Femur (tissue), 1 donor: Measurements from ENCODE around the gene PTBP1.

Experiments used
- DNase-seq: peaks from one replicate; pipeline ENCODE4 v3.0.0-alpha.2; 2017

Gene PTBP1

DNA sequence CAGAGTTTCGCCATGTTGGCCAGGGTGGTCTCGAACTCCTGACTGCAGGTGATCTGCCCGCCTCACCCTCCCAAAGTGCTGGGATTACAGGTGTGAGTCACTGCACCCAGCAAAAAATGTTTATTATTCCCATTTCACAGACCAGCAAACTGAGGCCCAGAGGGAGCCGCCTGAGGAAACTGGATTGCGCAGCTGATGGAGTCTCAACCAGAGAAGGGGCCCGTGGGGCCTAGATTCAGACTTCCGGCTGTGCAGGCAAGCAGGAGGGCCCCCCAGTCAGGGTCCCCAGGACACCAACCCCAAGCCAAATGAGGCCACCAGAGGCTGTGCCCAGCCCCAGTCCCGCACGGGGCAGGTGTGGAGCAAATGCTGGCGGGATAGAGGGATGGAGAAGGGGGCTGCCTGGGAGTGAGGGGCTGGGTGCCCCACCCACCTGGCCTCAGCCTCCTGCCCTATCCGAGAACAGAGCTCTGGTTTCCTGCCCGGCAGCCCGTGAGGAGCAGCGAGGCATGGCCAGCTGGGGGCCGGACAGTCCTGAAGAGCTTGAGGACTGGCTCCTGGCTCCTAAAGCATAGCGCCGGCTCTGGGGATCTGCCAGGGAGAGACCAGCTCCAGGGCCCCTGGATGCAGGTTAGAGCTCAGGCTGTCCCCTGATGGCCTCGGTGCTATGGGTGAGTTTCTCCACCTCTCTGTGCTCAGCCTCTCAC, 24.4 kb upstream of the PTBP1 start:
- DNase-seq: no peak

DNA sequence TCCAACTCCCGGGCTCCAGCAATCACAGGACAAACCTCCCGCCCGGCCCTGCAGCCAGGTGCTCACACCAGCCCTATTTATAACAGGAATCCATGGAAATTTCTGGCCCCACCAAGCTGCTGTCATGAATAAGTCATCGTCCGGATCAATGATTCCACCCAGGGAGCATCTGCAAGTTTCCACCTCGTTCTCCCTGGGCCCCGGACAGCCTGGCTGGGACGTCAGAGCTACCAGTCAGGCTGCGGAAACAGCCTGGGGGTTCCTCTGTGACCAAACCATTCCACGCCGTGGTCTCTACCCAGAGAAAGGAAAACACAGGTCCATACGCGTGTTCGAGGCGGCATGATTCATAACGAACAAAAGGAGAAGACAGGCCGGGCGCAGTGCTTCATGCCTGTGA, 20.7 kb upstream of the PTBP1 start:
- DNase-seq: no peak

DNA sequence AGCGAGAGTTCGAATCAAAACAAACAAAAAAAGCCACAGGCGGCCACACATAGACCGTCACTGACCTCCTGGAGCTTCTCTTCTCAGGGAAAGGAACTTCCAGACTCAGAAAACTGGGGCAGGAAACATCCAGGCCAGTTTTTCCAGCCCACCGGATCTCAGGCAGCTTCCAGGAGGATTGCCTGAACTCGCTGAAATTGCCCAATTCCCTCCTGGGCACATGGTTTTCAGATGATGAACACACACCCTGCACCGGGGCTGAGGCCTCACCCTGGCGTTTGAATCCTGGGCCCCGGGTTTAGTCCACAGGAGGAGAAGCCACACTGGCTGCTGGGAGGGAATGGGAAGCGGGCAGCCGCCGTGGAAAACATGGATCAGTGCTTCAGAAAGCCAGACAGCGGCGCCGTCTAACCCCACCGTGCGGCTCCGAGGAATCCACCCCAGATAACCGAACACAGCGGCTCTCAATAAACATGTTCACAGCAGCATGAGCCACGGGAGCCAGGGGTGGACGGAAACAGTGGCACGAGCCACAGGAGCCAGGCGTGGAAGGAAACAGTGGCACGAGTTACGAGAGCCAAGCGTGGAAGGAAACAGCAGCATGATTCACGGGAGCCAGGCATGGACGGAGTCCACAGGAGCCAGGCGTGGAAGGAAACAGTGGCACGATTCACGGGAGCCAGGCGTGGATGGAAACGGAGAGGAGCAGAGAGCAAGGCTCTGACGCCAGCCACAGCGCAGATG, 18.2 kb upstream of the PTBP1 start:
- DNase-seq: peak; percentile 69

DNA sequence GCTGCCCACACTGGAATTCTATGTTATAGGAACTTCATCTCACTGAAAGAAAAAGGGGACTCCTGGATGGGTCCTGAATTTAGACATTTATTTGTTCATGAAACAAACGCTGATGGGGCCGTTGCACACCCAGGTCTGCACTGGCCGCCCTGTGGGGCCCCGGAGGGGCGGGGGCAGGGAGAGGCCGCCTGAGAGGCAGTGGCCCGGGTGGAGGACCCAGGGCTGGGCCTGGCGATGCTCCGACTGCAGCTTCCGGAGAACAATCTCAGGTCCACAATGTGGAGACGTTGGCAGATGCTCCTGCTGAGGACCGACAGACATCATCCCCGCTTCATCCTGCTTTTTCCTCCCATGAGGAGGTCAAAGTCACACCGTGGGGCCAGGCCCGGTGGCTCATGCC, 16.3 kb upstream of the PTBP1 start:
- DNase-seq: no peak

DNA sequence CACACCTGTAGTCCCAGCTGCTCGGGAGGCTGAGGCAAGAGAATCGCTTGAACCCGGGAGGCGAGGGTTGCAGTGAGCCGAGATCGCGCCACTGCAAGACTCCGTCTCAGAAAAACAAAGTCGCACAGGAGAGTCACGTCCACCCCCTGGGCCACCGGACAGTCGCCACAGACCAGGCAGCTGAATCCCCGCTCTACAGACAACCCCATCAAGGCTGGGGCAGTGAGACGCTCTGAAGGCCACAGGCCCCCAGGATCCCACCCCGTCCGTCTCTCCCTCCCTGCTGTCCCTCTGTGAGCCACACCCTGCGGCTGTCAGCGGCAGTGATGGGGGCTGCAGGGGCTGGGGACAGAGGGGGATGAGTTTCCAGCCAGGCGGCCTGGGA, 15.5 kb upstream of the PTBP1 start:
- no peak for DNase-seq

DNA sequence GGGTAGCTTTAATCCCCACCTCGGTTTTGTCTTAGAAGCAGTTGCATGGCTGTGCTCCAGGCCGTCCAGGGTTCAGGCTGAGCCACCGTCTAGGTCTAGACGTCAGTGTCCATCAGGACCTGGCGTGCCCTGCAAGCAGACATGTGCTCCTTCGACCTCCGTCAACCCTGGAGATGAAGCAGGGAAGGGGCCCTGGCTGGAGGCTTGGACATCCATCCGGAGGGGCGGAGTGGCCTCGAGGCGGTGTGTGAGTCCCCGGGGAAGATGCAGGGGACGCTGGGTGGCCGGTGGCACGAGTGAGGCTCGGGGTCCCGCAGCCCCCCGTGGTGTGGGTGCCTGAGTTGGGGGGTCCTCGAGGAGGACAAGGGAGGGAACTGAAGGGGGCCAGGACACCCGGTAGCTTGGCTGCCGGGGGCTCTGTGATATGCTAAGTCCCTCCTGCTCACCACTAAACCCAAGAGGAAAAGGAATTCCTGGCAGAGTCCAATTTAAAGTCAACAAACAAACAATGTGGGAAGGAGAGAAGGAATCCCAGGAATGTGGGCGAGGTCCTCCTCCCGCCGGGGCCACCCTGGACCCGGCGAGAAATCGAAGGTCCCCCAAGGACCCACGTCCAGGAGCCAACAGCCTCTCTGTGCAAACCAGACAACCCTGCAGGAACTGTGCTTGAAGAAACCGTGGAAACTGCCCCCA, 14.9 kb upstream of the PTBP1 start:
- no peak for DNase-seq

DNA sequence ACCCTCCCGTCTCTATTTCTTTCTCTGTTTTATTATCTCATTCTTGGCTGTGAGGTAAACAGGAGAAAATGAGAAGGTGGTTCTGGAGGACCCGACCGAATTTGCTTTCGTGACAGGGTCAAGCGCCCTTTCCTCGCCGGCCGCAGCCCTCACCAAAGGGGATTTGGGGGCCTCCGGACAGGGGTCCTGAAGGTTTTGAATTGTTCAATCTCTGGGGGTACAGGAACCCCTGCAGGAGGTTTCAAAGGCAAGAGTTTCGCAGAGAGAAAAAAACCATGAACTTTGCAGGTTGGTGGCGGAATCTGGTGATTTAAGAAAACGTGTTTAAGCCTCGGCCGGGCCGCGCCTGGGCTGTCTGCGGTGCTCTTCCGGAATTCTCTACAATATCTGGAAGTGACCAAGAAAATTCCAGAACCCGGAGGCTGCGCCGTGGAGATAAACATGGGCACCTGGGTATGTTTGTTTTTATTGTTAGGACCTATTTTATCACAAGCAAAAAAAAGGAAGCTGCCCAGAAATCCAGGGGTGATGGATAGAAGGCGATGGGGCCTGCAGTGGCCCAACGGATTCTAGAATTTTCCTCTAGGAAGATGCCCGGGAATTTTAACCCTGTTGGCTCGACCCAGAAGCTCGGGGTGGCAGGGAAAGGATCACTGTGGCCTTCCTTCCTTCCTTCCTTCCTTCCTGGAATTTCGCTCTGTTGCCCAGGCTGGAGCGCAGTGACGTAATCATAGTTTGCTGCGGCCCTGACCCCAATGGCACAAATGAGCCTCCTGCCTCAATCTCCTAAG, 14.2 kb upstream of the PTBP1 start:
- no peak for DNase-seq

DNA sequence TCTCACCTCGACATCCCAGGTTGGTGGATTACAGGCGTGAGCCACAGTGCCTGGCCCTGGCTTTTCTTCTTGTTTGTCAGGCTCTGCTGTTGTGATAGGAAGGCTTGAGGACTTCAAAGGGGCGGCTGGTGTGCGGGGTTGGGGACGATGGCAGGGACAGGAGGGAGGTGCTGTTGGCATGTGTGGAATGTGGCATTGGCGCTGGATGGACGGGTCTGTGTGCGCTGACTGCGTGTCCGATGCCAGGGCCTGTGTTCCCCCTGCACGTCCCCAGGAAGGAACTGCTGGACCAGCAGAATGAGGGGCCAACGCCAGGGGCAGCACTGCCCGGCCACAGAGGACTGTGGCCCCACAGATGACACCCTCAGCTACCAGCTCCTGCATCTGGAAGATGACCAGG, 12.7 kb upstream of the PTBP1 start:
- DNase-seq: no peak

DNA sequence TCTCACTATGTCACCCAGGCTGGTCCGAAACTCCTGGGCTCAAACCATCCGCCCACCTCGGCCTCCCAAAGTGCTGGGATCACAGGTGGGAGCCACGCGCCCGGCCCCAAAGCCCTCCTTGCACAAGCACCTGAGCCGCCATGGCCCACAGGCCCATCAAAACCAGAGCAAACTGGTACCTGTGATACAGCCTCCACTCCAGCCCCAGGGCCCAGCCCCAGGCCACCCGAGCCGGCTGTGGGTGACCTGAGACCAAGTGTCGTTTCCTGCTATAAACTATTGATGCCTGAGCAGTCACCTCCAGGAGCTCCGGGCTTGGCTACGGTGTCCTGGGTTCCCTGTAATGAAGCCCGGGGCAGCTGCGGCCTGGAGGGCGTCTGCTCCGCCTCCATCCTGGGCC, 9.7 kb upstream of the PTBP1 start:
- DNase-seq: no peak

DNA sequence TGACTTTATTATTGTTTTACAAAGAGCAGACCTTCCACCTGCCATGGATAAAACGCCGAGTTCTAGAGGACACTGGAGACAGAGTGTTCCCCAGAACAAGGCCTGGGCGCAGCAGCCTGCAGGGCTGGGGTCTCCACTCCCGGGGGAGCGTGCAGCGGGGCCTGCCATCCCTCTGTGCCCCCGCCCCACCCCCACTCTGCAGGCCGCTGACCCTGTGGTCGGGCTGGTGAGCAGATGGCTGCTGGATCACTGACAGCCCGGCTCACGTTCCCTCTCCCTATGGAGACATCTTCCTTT, 8.6 kb upstream of the PTBP1 start:
- DNase-seq: no peak

DNA sequence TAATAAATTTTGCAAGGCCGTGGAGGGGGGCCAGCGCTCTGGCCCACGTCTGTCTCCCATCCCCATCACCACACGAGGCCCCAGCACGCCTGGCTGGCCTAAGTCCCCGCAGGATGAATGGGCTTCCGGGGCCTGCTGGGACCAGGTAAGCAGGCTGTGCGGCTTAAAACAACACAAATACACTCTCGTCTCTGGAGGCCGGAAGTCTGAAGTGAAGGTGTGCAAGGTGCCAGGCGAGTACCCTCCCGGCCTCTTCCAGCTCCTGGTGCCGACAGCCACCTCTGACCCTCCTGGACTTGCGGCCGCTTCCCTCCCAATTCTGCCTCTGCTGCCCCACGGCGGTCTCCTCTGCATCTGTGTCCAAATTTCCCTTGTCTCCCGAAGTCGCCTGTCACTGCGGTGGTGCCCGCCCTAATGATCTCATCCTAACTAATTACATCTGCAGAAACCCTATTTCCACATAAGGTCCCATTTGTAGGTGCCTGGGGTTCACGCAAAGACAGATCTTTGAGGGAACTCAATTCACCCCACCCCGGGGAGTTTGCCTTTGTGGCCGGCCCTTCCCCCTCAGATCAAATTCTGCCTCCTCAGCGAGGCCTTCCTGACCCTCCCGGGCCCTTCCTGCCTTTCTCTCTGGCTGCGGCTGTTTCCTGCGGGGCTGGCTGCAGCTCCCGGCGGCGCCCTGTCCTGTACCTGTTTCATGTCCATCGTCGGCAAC, 8.1 kb upstream of the PTBP1 start:
- no peak for DNase-seq

DNA sequence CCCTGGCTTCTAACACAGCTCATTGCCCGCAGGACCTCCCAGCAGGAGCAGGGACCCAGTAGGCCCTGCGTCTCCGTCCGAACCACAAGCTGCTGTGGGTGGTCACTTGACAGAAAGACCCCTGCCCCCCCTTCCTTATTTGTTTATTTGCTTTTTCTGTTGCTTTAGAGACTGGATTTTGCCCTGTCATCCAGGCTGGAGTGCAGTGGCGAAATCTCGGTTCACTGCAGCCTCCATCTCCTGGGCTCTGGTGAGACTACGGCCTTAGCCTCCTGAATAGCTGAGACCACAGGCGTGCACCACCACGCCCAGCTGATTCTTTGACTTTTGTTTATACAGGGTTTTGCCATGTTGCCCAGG, 7.6 kb upstream of the PTBP1 start:
- DNase-seq: no peak

DNA sequence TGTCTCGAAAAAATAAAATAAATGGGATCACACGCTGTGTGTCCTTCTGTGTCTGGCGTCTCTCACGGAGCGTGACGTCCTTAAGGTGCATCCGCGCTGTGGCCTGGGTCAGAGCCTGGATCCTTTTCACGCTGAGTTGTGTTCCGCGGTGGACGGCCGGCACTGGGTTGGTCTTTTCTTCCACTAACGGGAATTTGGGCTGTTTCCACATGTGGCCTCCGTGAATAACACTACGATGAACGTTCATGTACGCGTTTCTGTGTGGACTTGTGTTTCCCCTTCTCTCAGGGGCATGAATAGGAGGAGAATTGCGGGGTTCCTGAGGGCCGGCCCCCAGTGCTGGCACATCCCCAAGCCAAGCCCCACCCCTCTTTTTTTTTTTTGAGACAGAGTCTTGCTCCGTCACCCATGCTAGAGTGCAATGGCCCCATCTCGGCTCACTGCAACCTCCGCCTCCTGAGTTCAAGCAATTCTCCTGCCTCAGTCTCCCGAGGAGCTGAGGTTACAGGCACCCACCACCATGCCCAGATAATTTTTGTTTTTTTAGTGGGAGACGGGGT, 6.2 kb upstream of the PTBP1 start:
- no peak for DNase-seq

DNA sequence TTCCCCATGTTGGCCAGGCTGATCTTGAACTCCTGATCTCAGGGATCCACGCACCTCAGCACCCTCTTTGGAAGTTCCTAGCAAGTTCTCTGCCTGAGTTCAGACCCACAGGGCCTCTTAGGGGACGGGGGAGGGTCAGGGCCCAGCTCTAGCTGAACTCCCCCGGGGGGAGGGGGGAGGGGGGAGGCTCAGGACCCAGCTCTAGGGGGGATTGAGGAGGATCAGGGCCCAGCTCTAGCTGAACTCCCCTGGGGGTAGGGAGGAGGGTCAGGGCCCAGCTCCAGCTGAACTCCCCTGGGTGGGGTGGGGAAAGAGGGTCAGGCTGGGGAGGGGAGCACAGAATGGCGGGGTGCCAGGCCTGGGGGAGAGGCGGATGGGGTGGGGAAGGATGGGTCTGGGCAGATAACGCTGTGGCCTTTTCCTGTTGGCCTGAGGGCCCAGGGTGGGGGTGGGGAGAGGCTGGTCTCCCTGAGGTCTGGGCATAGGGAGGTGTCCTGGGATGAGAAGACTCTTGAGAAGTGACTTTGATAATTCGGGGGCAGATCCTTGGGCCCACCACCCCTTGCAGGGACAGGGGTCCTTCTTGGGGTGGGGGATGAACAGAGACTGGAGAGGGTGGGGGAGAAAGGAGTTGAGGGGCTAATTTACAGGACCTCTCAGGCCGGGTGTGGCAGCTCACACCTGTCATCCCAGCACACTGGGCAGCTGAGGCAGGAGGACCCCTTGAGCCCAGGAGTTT, 5.5 kb upstream of the PTBP1 start:
- no peak for DNase-seq

DNA sequence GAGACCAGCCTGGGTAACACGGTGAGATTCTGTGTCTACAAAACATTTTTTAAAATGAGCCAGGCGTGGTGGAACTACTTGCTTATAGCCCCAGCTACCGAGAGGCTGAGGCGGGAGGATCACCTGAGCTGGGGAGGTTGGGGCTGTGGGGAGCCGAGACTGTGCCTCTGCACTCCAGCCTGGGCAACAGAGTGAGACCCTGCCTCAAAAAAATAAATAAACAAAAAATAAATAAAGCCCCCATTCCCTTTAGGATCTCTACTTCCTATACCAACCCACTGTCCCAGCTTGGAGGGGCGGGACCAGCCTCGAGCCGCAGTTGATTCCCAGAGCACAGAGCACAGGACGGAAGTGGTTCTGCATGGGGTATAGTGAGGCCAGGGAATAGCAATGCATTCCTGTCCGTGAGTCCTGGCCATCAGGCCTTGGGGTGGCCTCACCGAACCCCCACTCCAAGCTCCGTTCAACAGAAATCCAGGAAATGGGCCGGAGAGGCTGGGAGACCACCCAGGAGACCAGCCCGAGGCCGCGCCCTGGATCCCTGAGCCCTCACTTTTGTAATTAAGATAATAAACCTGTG, 4.9 kb upstream of the PTBP1 start:
- peak; percentile 35 for DNase-seq

DNA sequence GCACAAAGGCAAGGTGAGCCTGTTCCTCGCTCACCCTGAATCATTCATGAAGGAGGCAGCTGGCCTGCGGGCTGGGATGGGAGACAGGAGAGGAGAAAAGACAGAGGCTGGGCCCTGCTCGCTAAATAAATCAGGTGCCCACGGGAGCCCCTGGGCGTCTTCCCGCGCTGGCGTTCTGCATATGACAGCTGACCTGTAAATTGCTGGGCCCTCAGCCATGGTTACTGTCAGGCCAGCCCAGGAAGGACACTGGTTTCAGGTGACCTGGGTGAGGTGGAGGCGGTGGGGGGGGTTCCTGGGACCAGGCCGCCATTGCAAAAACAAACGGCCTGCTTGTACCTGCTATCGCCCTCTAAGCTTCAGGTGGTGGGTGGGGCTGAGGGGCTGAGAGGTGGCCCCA, 3.4 kb upstream of the PTBP1 start:
- no peak for DNase-seq

DNA sequence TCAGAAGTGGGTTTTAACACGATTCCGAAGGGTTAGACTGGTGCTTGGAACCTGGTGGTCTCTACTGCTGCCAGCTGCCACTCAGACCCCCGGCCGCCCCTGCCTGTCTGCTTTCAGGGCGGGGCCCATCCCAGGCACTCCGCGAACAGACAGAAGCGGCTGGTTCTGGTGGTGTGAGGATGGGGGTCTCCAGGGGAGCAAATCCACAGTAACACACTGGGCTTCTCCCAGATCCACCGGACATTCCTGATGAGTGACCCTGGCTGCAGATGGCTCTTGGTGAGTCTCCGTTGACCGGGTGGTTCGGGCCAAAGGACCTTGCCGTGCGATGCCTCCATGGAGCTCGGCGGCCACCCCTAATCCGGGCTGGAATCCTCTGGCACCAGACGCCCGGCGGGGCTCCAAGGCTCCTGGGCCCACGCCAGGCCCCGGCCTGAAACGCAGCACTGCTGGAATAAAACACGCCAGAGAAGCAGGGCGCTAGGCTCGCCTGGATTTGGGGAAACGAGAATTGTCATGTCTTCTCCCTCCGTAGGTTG, 2.1 kb upstream of the PTBP1 start:
- DNase-seq: peak; percentile 75

DNA sequence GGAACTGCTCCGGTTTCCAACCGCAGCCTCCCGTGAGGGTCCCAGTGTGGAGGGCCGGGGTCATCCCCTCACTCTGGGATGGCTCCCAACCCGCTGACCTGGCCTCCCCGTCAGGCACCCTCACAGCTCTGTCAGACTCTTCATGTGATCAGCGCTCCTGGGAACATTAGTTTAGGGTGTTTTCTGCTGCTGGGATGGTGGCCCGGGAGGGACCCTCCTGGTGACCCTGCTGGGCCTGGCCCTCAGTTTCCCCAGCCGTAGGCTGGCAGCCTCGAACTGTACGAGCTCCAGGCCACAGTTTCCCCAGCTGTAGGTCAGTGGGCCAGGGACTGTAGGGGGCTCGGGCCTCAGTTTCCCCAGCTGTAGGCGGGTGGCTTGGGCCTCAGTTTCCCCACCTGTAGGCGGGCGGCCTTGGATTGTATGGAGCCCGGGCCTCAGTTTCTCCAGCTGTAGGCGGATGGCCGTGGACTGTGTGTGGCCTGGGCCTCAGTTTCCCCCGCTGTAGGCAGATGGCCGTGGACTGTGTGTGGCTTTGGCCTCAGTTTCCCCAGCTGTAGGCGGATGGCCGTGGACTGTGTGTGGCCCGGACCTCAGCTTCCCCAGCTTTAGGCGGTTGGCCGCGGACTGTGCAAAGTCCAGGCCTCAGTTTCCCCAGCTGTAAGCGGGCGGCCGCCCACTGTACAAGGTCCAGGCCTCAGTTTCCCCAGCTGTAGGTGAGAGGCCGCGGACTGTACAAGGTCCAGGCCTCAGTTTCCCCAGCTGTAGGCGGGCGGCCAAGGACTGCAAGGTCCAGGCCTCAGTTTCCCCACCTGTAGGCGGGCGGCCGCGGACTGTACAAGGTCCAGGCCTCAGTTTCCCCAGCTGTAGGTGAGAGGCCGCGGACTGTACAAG, 1.3 kb upstream of the PTBP1 start:
- DNase-seq: no peak

DNA sequence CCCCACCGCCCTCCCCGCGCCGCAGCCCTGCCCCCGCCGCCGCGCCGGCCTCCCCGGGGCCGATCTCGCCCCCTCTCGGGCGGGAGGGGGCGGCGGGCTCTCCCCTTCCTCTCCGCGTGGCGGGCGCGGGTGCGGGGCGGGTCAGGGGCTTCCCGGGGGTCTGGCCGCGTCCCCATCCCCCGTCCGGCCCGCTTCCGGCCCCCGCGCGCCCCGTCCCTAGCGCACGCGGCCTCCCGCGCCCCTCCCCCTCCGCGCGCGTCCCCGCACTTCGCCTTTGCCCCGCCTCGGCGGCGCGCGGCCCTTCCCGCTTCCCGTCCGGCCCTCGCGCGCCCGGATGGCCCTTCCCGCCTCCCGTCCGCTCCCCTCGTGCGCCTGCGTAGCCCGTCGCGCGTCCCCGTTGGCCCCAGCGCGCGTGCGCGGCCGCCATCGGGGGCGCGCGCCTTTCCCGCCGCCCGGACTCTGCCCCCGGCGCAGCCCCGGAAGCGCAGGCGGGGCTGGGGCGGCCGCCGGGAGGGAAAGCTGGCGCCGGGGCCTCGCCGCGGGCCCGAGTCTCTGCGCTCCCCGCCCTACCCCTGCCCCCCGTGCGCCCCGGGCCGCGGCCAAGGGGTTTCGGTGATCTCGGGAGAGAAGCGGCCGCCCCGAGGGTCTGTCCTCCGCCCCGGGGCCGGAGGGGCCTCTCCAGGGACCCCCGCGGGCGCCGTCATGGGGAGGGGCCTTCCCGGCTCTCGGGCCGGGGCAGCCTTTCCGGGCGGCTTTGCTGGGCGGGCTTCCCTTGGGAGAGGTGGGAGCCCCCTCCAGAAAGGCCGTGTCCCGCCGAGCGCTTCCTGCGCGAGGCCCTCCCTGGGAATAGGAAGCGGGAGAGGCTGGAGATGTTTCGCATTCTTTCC, 519 bp downstream of the PTBP1 start:
- DNase-seq: peak; percentile 93
